SKM-1 (cell line): ENCODE results near the gene KCNIP1.

Source experiments
- DNase-seq: peaks from one replicate; lab custom pipeline; 2025; ENCODE audit not compliant: unreplicated experiment; lab: John Stamatoyannopoulos, UW

KCNIP1 gene

DNA sequence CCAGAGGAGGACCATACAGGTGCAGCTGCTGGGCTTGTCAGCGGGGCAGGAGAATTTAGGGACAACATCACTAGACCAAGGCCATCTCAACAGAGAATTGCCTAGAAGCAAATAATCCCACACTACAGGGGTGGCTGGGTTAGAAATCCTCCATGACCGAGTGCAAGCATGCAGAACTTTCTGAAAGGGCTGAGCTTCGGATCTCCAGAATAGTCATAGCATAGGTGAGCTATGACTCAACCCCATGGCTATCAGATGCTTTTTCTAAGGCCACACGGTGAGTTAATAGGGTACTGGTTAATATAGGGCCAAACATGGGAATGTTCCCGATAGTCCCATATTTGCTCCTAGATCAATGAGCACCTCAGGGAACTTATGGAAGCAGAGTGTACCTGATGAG is 4.2 kb downstream of the KCNIP1 start:
- DNase-seq: no peak

DNA sequence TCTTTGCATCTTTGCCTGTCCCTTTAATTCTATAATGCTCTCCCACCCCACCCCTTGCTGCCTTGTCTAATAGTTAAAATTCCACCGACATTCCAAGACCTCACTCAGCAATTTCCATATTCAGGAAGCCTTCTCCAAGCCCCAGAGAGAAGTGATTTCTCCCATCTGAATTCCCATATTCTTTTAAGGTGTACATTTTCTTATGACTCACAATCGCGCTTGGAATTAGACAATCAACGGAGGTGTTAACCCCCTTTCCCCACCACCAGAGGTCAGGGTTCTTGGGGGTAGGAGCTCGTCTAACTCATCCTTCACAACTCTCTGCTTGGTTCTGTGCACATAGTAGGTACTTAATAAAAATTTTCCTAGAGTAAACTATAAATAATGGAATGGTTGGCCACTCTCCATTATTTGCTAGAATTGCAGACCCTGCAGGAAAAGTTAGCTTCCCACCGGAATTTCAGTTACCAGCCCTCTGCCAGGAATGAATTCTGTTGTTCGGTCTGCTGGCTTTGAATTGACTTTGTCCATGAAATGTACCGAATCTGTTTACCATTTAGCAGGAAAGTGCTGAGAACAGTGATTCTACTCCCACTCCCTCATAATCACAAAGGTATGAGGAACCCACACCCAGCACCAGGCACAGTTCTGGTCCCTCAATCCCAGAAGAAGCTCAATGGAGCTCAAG is 5.0 kb downstream of the KCNIP1 start:
- no peak for DNase-seq

GRCh38 chr5:170509348-170509660 is 5.5 kb downstream of the KCNIP1 start:
- DNase-seq: no peak

GRCh38 chr5:170510126-170510525 is 6.3 kb downstream of the KCNIP1 start:
- no peak for DNase-seq

GRCh38 chr5:170510559-170510958 is 6.7 kb downstream of the KCNIP1 start:
- DNase-seq: no peak

DNA sequence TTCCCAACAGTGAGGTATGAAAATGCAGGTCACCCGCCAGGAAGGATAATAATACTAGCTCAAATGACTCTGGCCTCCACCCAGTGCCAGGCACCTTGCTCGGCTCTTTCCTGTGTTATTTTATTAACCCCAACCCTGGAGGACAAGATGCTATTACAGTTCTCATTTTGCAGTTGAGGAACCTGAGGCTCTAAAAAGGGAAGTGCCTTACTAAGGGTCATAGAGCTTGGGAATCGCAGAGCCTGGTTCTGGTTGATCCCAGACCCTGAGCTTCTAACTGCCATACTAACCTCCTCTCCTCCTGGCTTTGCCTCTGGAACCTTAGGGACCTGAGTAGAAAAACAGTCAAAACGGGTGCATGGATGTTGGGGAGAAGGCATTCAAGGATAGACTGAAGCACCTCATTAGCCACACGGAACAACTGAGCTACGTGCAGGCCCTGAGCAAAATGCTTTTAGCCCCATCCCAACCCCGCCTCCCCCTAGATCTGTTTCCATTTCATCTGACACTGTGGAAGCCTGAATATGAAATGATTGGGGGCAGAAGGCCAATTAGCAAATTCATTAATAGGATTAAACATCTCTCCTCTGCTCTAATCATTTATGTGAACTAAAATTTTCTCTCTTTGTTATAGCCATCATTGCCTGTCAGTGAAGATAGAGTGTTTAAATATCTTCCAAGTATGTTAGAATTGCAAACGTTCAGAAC is 7.9 kb downstream of the KCNIP1 start:
- peak; percentile 17 for DNase-seq

DNA sequence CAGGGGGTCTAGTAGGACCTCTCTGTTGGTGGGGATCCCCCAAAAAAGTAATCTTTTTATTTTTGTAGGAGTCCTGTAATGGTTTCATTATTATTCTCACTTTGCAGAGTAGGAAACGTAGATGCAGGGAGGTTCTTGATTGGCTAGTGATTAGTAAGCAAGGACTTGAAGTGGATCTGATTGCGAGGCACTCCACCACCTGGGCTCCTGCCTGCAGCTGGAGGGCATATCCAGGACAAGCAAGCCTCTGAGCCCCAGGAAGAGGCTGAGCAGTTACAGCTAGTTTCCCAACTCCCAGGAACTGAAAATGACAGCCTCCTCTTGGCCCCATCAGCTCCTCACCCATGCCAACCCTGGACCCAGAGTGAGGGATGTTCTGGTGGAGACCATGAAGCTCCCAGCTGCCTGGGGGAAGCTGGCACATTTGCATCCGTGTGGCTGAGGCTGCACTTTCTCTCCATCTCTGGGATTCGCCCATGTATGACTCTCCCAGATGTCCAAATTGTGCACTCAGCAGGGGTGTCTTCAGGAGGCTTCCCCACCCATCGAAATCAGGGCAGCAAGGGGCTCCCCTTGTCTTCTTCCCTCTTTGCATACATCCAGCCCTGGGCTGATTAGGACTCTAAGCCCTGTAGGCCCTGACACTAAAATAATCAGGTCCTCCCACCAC is 10.2 kb downstream of the KCNIP1 start:
- DNase-seq: no peak

GRCh38 chr5:170517411-170517810 is 13.6 kb downstream of the KCNIP1 start:
- no peak for DNase-seq

DNA sequence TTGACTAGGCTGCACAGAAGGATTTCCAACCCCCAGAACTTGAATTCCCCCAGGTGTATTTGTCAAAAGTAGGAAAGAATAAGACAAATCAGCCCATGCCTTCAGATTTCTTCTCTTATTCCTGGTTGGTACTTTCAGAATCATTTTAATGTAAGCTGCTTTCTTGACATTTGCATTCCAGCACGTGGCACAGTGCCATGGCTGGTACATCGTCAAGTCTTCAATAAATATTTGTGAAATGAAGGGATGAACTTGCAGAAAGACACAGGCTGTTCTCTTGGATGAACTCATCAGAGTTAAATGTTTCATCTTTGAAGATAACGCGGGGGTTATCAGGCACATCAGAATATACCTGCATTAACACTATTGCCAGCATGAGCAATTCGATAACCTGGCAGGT is 14.5 kb downstream of the KCNIP1 start:
- DNase-seq: no peak

DNA sequence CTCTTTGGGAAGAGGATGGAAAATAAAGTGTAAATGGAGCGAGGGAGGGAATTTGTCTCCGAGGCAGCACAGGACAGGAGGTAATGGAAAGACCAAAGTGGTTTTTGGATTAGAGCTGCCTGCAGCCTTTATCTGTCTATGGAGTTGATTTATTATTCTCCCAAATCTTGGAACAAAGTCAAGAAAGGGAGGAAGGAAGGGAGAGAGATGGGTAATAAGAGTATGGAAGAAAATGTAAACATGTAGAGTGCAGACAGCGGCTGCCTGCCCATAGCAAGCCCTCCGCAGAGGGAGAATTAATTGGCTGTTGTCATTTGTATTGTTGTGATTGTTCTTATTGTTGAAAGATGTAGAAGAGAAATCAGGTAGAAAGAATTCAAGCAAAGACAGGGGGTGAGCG is 15.7 kb downstream of the KCNIP1 start:
- DNase-seq: no peak

GRCh38 chr5:170520372-170520771 is 16.6 kb downstream of the KCNIP1 start:
- no peak for DNase-seq

DNA sequence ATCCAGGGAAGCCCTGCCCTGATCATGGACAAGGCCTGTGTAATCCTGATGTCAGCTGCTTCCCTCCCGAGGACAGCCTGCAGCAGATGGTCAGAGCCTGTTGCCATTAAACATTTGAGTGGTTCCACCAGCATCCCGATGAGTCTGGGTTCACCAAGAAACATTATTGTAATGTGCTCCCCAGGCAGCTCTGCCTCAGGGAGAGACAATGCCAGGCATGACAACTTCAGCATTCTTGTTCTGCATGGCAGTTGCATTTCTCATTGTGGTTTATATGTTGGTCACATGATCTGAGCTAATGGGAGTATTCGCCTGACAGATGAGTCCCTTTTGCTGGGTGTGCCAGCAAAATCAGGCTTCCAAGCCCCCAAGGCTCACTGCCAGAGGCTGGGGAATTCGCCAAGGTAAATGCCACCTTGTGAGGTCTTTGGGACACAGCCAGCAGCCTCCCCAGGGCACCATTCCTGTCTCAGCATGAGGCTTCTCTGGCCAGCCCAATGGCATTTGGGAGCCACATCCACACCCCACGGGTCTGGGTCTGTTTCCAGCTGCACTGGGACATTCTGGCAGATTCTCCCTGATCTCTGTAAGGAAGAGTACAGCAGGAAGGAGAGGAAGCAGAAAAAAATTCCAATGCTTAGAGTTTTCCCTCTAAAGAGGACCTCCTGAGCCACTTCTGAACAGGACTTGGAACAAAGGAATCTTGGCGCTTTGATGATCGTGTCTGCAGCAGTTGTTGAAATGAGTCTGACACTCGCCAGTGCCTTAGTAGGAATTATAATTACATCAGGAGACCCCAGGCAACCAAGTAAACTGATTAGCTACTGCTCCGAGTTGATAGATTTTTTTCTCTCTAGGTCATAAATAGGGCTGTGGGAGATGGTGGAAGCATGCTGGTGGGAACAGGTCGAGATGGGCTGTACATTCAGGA is 18.7 kb downstream of the KCNIP1 start:
- no peak for DNase-seq

GRCh38 chr5:170523142-170523551 is 19.3 kb downstream of the KCNIP1 start:
- no peak for DNase-seq

DNA sequence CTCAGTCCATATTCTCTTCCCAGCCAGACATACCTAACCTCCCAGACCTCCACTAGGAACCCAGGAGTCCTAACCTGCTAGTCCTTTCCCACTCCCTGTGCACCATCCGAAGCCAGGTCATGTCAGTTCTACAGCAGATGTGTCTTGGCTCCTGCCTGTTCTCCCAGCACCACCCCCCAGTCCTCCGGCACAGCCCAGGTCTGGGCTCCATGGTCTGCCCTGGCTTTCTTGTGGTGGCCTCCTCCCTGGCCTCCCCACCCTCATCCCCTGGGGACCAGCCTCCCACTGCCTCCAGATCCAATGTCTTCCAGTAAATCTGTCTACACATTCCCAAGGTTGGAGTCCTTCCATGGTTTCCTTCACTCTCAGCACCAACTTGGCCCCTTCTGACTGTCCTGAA is 20.0 kb downstream of the KCNIP1 start:
- no peak for DNase-seq

DNA sequence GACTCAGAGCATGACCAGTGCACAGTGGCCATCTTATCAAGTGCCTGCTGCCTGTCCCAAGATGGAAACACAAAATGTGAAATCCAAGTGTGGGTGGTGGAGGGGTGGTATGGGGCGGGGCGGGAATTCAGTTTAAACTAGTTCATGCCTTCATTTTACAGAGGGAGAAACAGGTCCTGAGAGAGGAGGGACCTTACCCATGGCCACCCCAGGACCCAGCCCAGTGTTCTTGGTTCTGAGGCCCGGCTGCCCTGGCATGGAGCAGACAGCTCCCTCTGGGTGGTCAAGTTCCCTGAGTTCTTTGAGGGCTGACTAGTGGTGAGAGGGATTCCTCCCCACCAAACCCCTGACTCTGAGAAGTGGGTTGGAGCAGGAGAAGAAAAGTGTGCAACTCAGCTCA is 20.8 kb downstream of the KCNIP1 start:
- DNase-seq: no peak

DNA sequence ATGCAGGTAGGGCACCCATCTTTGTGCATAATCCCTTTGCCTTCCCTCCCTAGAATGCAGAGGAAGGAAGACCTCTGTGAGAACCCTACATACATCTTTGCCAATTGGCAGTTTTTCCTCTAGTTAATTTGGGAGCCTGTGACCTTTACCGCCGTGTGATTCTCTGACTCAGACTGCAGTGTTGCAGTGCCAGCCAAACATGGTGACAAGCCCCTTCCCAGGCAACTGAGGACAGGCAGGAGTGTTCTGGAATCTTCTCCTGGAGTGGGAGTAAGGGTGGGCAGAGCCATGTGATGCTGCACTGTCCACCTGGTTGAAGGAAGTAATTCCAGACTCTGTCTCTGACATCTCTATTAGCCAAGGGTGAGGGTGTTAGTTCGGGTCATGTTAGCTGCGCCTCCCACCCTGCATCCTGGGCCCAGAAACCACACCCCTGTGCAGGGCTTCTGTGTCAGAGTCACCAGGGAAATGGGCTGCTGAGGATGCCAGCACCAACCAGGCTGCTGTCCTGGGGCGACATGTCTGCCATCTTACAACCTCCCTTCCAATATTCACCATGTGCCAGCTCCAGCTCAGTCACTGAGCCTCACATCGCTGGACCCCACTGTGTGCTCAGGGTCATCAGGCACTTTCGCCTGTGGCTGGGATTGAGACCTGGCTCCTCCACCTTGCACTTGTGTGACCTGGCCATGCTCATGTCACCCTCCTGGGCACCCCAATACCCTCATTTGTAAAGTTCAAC is 21.8 kb downstream of the KCNIP1 start:
- DNase-seq: no peak

- DNase-seq: no peak
These were observed 24.2 kb downstream of the KCNIP1 start for GRCh38 chr5:170527991-170528390.

- no peak for DNase-seq
These were observed 25.2 kb downstream of the KCNIP1 start for GRCh38 chr5:170528976-170529375.

DNA sequence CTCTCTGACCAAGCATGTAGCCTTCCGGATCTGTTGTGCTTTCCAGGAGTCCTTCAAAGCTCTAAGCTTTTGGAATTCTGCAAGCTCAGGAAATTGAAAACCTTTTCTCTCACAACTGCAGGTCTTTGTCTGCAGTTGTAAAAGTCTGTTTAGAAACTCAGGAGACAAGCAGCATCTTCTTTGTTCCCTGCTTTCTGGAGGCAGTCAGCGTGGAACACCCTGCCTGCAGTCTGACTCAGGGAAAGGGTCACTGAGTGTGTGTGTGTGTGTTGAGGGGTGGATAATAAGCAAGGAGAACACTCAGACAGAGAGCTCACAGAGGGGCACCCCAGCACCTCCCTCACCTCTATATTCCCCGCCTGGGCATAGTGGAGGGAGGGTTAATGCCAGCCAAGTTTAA is 29.1 kb downstream of the KCNIP1 start:
- no peak for DNase-seq

- DNase-seq: no peak
These were observed 29.6 kb downstream of the KCNIP1 start for GRCh38 chr5:170533383-170533782.

DNA sequence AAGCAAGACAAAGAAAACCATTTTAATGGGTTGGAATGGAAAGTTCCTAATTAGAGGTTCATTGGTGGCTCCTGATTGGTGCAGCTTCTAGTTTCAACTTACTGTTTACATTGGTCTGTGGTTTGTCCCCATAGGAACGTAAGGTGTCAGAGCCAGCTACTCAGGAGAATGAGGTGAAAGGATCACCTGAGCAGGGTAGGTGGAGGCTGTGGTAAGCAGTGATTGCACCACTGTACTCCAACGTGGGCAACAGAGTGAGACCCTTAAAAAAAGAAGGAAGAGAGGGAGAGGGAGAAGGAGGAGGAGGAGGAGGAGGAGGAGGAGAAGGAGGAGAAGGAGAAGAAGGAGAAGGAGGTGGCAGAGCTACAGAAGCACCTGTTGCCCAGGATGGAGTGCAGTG is 30.4 kb downstream of the KCNIP1 start:
- DNase-seq: no peak
